ACHN (cell line): ENCODE measurements around the gene ZNF608.

Experiments
- DNase-seq: peaks from one replicate; pipeline ENCODE4 v3.0.0-alpha.2; 2015
- in situ Hi-C: cut with HindIII; loops from 2 replicates; pipeline ENCODE4 v1.10.0; 2017; ENCODE audit warnings: low sequenced_read_pairs, low pct_ligation_motif_present, low pct_unique_long_range_greater_than_20kb

ZNF608 gene

GRCh38 chr5:124704594-124705284 lies 41.7 kb downstream of the ZNF608 start:
- in situ Hi-C loops: no loop called here
- DNase-seq: no peak

DNA sequence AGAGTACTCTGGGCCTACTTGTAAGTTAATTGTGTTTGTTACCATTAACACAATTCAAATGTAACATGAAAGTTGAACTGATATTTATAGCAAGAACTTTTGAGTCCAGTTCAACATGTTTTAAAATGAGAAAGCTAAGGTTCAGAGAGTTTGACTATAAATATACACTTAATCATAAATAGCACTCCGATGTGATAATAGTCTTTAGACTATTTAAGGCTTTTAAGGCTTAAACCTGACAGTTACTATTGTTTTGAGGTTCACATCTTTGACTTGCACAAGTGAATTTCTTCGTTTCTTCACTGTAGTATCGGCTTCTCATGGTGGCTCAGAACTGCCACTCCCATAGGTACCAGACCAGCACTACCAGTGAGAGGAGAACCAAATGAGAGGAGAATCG lies 42.4 kb downstream of the ZNF608 start:
- in situ Hi-C loops: no loop called here
- DNase-seq: no peak

GRCh38 chr5:124702525-124702924 lies 43.9 kb downstream of the ZNF608 start:
- DNase-seq: no peak
- in situ Hi-C loops: no loop called here

DNA sequence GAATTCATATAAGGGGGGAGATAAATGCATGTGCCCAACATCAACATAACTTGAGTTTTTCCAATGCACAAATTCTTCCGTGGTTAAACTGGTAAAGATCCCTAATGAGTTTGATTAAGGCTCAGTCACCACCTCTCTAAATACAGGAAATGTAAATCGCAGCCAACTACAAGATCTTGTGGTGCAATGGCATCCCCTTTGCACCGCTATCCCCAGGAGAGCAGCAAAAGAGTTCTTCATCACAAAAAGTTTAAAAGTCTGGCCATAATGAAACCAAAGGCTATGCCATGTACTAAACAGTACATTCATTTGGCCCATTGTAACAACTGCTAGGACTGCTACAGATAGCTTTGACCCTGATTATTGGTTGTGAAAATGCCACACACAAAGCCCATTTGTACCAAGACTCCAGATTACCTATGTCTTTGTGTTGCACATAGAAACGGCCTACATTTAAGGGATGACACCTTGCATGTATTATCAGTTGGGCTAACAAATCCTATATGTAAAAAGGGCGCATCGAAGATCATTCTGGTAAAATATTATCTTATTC lies 44.5 kb downstream of the ZNF608 start:
- in situ Hi-C loops: no loop called here
- no peak for DNase-seq

- in situ Hi-C loops: no loop called here
These were observed 45.4 kb downstream of the ZNF608 start for GRCh38 chr5:124701016-124701415.

DNA sequence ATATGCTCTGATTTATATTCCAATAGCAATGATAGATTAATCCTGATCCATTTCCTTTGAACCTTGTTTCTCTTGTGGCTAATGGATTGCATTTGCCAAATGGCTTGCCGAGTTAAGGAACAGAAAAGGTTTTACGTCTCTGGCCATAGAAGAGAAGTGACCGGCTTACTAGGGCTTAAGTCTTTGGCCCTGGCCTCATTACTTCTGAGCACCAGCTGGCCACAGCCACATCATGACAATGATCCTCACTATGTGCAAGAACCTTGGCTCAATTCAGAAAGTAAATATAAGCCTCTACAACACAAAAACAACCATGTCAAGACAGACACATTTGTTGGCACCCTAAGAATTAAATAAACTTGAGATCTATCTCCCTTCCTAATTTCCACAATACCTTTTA lies 46.1 kb downstream of the ZNF608 start:
- DNase-seq: no peak
- in situ Hi-C loops: no loop called here

More at GRCh38 chr5:124701016-124701415, 45.4 kb downstream of the ZNF608 start:
- DNase-seq: no peak

GRCh38 chr5:124698770-124699169 lies 47.7 kb downstream of the ZNF608 start:
- in situ Hi-C loops: no loop called here
- DNase-seq: no peak

DNA sequence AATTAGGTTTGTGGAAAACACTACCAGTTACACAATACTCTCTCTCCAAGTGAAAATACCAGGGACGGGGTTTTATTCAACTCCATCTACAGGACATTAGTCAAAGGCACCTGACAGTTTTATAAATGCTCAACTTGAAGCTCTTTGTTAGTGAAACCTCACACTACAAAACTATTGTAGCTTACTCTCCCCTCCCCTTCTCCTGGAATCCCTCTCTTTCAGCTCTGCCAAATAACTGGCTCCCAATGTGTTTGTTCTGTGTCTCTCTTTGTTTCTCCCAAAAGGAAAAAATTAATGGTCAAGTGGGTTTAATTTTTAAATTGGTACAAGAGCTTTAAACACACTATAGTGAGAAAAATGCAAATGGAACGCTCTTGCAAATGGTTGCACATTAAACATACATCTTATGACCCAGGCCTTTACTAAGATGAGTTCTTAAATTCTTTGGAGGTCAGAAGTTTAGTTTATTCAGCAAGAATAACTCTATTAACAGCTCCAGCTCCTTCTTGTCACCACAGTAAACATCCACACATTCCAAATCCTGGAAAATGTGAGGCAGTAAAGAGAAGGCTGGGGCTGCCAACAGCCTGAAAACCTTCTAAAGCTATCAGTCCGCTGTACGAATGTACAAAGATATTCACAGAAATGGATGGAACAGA lies 48.4 kb downstream of the ZNF608 start:
- DNase-seq: no peak
- in situ Hi-C loops: no loop called here

DNA sequence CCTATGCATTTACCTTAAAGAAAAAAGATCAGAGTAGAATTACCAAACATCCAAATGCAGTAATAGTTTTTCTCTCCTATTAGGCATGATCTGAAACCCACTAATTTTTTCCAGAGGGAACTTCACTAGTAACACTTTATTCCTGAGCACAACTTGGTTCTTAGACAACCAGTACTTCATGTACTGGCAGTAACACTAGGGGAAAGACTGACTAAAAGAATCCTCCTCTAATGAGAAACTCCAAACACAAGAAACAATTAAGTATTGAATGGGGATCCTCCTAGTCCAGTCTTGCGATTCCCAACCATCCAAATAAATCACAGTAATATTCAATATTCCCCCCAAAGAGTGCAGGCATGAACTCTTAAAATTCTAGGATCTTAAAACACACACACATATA lies 48.9 kb downstream of the ZNF608 start:
- in situ Hi-C loops: no loop called here

DNA sequence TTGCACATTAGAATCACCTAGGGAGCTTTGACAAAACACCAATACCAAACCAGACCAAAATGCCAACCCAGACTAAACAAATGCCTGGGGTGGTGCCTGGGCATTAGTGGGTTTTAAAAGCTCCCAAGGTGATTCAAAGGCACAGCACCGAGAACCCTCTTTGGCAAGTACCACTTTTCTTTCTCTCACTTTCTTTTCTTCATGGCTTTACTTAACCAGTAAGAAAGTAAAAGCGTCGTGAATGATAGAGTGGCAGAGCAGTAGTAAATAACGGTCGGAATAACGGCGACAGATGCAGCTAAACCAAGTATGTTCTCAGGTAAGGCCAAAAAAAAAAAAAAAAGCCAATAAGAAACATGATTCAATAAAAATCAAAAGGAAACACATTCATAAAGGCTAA lies 49.5 kb downstream of the ZNF608 start:
- in situ Hi-C loops: no loop called here
- no peak for DNase-seq

More for the DNA sequence above, 48.9 kb downstream of the ZNF608 start:
- no peak for DNase-seq
